GM21737 (cell line): Measurements from ENCODE around the gene MMP25.

ENCODE experiments used
- ATAC-seq: cut with Tn5 transposase; IDR thresholded peaks from one replicate; pipeline ENCODE4 v1.9.1; 2021; ENCODE audit warnings: mild to moderate bottlenecking, moderate library complexity; ENCODE audit not compliant: unreplicated experiment

Gene MMP25

GRCh38 chr16:3045758-3046640 is at the start of gene MMP25:
Gene MMP25 (plus strand): TSS chr16:3046561. CDS start chr16:3046918, 357 bp downstream.
- no peak for ATAC-seq

- ATAC-seq: no peak
Measured at GRCh38 chr16:2999929-3000328, 46.4 kb upstream of the MMP25 start.

GRCh38 chr16:3000540-3000939 is 45.8 kb upstream of the MMP25 start:
- no peak for ATAC-seq

GRCh38 chr16:3001316-3001715 is 45.0 kb upstream of the MMP25 start:
- no peak for ATAC-seq

- ATAC-seq: peak; percentile 93
Measured at GRCh38 chr16:3003582-3004270, 42.6 kb upstream of the MMP25 start.

- ATAC-seq: peak; percentile 4
Measured at GRCh38 chr16:3004319-3004718, 42.0 kb upstream of the MMP25 start.

- ATAC-seq: no peak
Measured at GRCh38 chr16:3004781-3005284, 41.5 kb upstream of the MMP25 start.

GRCh38 chr16:3007059-3007956 is 39.1 kb upstream of the MMP25 start:
- no peak for ATAC-seq

- ATAC-seq: no peak
Measured at GRCh38 chr16:3007957-3008689, 38.2 kb upstream of the MMP25 start.

GRCh38 chr16:3008690-3009037 is 37.7 kb upstream of the MMP25 start:
- no peak for ATAC-seq

- ATAC-seq: no peak
Measured at GRCh38 chr16:3009568-3010390, 36.6 kb upstream of the MMP25 start.

GRCh38 chr16:3010510-3010909 is 35.9 kb upstream of the MMP25 start:
- ATAC-seq: no peak

GRCh38 chr16:3012246-3012645 is 34.1 kb upstream of the MMP25 start:
- no peak for ATAC-seq

GRCh38 chr16:3012828-3013420 is 33.4 kb upstream of the MMP25 start, which contains the start of gene CLDN9:
Gene CLDN9 (plus strand): TSS chr16:3012923. CDS start chr16:3013363, 440 bp downstream.
- no peak for ATAC-seq

GRCh38 chr16:3013491-3013951 is 32.8 kb upstream of the MMP25 start:
- no peak for ATAC-seq

GRCh38 chr16:3013998-3014690 is 32.2 kb upstream of the MMP25 start:
- no peak for ATAC-seq

- no peak for ATAC-seq
Measured at GRCh38 chr16:3014971-3015370, 31.4 kb upstream of the MMP25 start.

- ATAC-seq: no peak
Measured at GRCh38 chr16:3015865-3016521, 30.4 kb upstream of the MMP25 start.
